ENCODE data around the gene FAM117B. TPM values are rescaled to one million over a fixed set of nuclear protein-coding genes. Genes with fewer than 3 reads are reported as not detected.

The FAM117B gene
- total RNA-seq, 1 experiment from 2014 or later, result 24.0 TPM

DNA sequence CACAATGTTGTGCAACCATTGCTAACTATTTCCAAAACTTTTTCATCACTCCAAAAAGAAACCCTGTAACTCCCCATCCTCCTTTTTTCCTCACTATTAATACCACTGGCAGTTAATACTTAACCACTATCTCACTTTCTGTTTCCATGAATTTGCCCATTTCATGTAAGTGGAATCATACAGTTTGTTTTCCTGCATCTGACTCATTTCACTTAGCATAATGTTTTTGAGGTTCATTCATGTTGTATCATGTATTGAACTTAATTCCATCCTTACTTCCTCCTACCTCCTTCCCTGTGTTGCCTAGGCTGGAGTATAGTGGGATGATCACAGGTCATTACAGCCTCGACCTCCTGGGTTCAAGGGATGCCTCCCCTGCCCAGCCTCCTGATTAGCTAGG, 68.3 kb downstream of the FAM117B start:
- TF ChIP-seq, protein P1, sequence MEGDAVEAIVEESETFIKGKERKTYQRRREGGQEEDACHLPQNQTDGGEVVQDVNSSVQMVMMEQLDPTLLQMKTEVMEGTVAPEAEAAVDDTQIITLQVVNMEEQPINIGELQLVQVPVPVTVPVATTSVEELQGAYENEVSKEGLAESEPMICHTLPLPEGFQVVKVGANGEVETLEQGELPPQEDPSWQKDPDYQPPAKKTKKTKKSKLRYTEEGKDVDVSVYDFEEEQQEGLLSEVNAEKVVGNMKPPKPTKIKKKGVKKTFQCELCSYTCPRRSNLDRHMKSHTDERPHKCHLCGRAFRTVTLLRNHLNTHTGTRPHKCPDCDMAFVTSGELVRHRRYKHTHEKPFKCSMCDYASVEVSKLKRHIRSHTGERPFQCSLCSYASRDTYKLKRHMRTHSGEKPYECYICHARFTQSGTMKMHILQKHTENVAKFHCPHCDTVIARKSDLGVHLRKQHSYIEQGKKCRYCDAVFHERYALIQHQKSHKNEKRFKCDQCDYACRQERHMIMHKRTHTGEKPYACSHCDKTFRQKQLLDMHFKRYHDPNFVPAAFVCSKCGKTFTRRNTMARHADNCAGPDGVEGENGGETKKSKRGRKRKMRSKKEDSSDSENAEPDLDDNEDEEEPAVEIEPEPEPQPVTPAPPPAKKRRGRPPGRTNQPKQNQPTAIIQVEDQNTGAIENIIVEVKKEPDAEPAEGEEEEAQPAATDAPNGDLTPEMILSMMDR (conservative IDR thresholded peaks at IDR 0.05), result no peak
- Histone ChIP-seq H3K27ac (ENCODE audit: insufficient read length, low read depth, low read length) (no peak overlapping the region), H3K79me2 (ENCODE audit: insufficient read depth, low read length) (no peaks in the 10 kb centered on the region; the same call in 1 of the 2 replicates), H2BK120ac (ENCODE audit: low read depth, low read length, poor library complexity, severe bottlenecking) (no peak overlapping the region), H2BK12ac (ENCODE audit: insufficient read length, low read depth, low read length) (no peak overlapping the region), H4K8ac (replicated peaks; ENCODE audit: insufficient read length, low read depth, low read length) (no peak overlapping the region), H2AK5ac (ENCODE audit: insufficient read length, low read length) (no peak overlapping the region), H2AFZ (ENCODE audit: low read length) (no peak overlapping the region), H3K79me1 (ENCODE audit: insufficient read depth, low read depth, low read length, poor library complexity, severe bottlenecking) (peaks cover 3% of the 10 kb centered on the region), H3K9me3 (ENCODE audit: control insufficient read depth, low read depth, low read length) (no peaks in the 10 kb centered on the region), H3K14ac (ENCODE audit: insufficient read depth, low read length) (no peak overlapping the region), H3K56ac (ENCODE audit: insufficient read length, low read depth, low read length) (no peak overlapping the region), H3K9ac (ENCODE audit: extremely low read depth, insufficient read length, low read length) (no peak overlapping the region), H3K27me3 (ENCODE audit: insufficient read depth, low read length) (no peaks in the 10 kb centered on the region), H4K20me1 (ENCODE audit: control insufficient read depth, insufficient read depth, insufficient read length) (no peaks in the 10 kb centered on the region), H3T11ph (ENCODE audit: low read length) (no peak overlapping the region), H4K91ac (ENCODE audit: insufficient read length, low read depth, low read length) (no peak overlapping the region), H2BK5ac (ENCODE audit: insufficient read length, low read length) (no peak overlapping the region), H2BK20ac (ENCODE audit: low read depth, low read length, poor library complexity, severe bottlenecking) (no peak overlapping the region), H3K23ac (ENCODE audit: insufficient read length, low read depth, low read length) (no peak overlapping the region), H3K18ac (ENCODE audit: insufficient read length, low read depth, low read length) (no peak overlapping the region), H4K5ac (ENCODE audit: insufficient read length, low read depth, low read length) (no peak overlapping the region), H3K4ac (ENCODE audit: low read depth, low read length) (no peak overlapping the region), H2BK15ac (ENCODE audit: low read depth, low read length) (no peak overlapping the region), H3K23me2 (ENCODE audit: insufficient read length, low read depth, low read length, poor library complexity, severe bottlenecking) (no peaks in the 10 kb centered on the region), H3K4me2 (ENCODE audit: insufficient read depth, insufficient read length, low read length) (no peak overlapping the region), H3K4me1 (ENCODE audit: insufficient read depth, low read length) (no peaks in the 10 kb centered on the region)
- peaks cover 23 to 37% (median 23%) of the 10 kb centered on the region in 3 experiments for H3K36me3 Mint-ChIP-seq (ENCODE audit: insufficient read depth in 1 of 3, low read depth in 3 of 3)
- no CpG with 5 or more reads among the region's 1 CpG for WGBS (ENCODE audit: extremely low coverage, insufficient read length, low lambda C conversion rate)
- no peak overlapping the region for H3K4me3 Mint-ChIP-seq
- H3K27ac Mint-ChIP-seq, result no peak overlapping the region; a peak in 2 of 7 replicates
- H3K9me3 Mint-ChIP-seq, result peaks cover 8 to 10% of the 10 kb centered on the region in 2 experiments; a peak in 3 of 5 replicates
- no peaks in the 10 kb centered on the region for H3K27me3 Mint-ChIP-seq (ENCODE audit: low read depth)
- peaks cover 0 to 28% of the 10 kb centered on the region in 2 experiments; a peak in 2 of 4 replicates for H3K4me1 Mint-ChIP-seq
- DNase-seq, result no peak

All from H9 (cell line).